NT2/D1 (cell line): Measurements from ENCODE around the gene ARFGAP3.
"Not testable (repeated sequence)": the region's sequence is repeated elsewhere in the genome, so short reads cannot be mapped to it uniquely, and the experiment has no call there.

ENCODE experiments used
- DNase-seq: peaks from one replicate; pipeline ENCODE4 v3.0.0-alpha.2; 2011; ENCODE audit warnings: low read depth, low spot score
- H3K27me3 ChIP-seq: 2 replicates; pipeline ENCODE4 v1.6.0; 2011; ENCODE audit warnings: mild to moderate bottlenecking; ENCODE audit not compliant: insufficient read length, insufficient read depth
- H3K36me3 ChIP-seq: 2 replicates; pipeline ENCODE4 v1.6.1; 2011; ENCODE audit warnings: mild to moderate bottlenecking, low read length, mixed read lengths; ENCODE audit not compliant: insufficient read depth, insufficient read length
- H3K4me1 ChIP-seq: 2 replicates; pipeline ENCODE4 v1.5.1; 2011; ENCODE audit not compliant: insufficient read depth, insufficient read length
- H3K4me3 ChIP-seq: 2 replicates; pipeline ENCODE4 v1.5.1; 2011; ENCODE audit warnings: low read depth; ENCODE audit not compliant: insufficient read length
- H3K9ac ChIP-seq: 2 replicates; pipeline ENCODE4 v1.6.0; 2011; ENCODE audit warnings: low read depth; ENCODE audit not compliant: insufficient read length
- H3K9me3 ChIP-seq: 2 replicates; pipeline ENCODE4 v1.5.1; 2011; ENCODE audit warnings: mild to moderate bottlenecking, low read length; ENCODE audit not compliant: insufficient read depth
- SUZ12 ChIP-seq: IDR thresholded peaks from 2 replicates; pipeline ENCODE4 v1.6.1; 2011; ENCODE audit not compliant: insufficient read length, insufficient read depth; ENCODE audit errors: extremely low read depth
- YY1 ChIP-seq: IDR thresholded peaks from 2 replicates; pipeline ENCODE4 v1.6.1; 2011; ENCODE audit not compliant: insufficient read length, insufficient read depth
- ZNF274 ChIP-seq: IDR thresholded peaks from 2 replicates; pipeline ENCODE4 v1.6.1; 2011; ENCODE audit warnings: mild to moderate bottlenecking, low read depth, low read length

ARFGAP3 gene

GRCh38 chr22:42785706-42786499, 71.2 kb downstream of the ARFGAP3 start:
- Histone ChIP-seq H3K4me1 (no peaks in the 10 kb centered on the region), H3K4me3 (no peak overlapping the region), H3K36me3 (no peaks in the 10 kb centered on the region), H3K9ac (no peak overlapping the region), H3K27me3 (no peaks in the 10 kb centered on the region), H3K9me3 (no peaks in the 10 kb centered on the region)
- no peak for DNase-seq
- TF ChIP-seq ZNF274: no peak
- TF ChIP-seq YY1: no peak
- no peak for TF ChIP-seq SUZ12

DNA sequence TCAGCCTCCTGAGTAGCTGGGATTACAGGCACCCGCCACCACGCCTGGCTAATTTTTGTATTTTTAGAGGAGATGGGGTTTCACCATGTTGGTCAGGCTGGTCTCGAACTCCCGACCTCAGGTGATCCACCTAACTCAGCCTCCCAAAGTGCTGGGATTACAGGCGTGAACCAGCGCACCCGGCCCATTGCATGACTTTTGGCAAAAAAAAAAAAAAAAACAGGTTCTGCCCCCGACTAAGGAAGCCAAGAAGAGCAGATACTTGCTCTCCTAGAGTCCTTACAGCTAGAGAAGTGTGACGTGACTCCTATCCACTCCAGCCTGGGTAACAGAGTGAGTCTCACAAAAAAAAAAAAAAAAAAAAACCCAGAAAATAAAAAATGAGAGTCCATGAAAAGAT, 74.8 kb downstream of the ARFGAP3 start:
- H3K9me3 ChIP-seq, H3K27me3 ChIP-seq, H3K36me3 ChIP-seq, H3K4me3 ChIP-seq, H3K9ac ChIP-seq, DNase-seq, H3K4me1 ChIP-seq: not testable (repeated sequence)

DNA sequence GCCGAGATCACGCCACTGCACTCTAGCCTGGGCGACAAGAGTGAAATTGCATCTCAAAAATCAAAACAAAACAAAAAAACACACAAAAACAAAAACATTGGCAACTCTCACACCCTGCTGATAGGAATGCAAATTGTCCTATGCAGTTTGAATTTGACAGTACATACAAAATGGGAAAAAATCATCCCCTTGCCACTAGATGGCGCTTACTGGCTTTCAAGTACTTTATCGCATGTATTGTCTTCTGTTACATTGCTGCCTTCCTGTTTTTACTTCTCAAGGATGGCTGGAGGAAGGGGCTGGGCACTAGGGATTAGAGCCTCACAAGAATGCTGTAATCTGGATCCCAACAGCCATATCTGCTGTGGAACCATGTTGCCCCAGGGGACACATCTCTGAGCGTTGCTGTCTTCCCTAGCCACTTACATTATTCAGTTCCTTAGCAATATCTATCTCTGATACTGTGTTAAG, 77.0 kb downstream of the ARFGAP3 start:
- no peak for TF ChIP-seq ZNF274
- TF ChIP-seq SUZ12: no peak
- TF ChIP-seq YY1: no peak

GRCh38 chr22:42777126-42777525, 79.9 kb downstream of the ARFGAP3 start:
- no peak for TF ChIP-seq SUZ12
- no peak for TF ChIP-seq YY1
- no peak for TF ChIP-seq ZNF274
- DNase-seq: no peak

More for the DNA sequence above, 77.0 kb downstream of the ARFGAP3 start:
- Histone ChIP-seq H3K9me3 (no peaks in the 10 kb centered on the region), H3K27me3 (no peaks in the 10 kb centered on the region), H3K9ac (no peak overlapping the region), H3K4me1 (no peaks in the 10 kb centered on the region), H3K4me3 (no peak overlapping the region), H3K36me3 (no peaks in the 10 kb centered on the region)
- peak; percentile 89 for DNase-seq

GRCh38 chr22:42773167-42773566, 83.9 kb downstream of the ARFGAP3 start:
- H3K27me3 ChIP-seq: no peaks in the 10 kb centered on the region
- no peaks in the 10 kb centered on the region for H3K36me3 ChIP-seq
- no peaks in the 10 kb centered on the region for H3K4me1 ChIP-seq
- TF ChIP-seq ZNF274: no peak
- no peak for TF ChIP-seq YY1
- no peak overlapping the region for H3K4me3 ChIP-seq
- H3K9me3 ChIP-seq: no peaks in the 10 kb centered on the region
- no peak overlapping the region for H3K9ac ChIP-seq
- no peak for DNase-seq

More at GRCh38 chr22:42777126-42777525, 79.9 kb downstream of the ARFGAP3 start:
- no peaks in the 10 kb centered on the region for H3K4me1 ChIP-seq
- no peak overlapping the region for H3K9ac ChIP-seq
- no peak overlapping the region for H3K4me3 ChIP-seq
- H3K9me3 ChIP-seq: no peaks in the 10 kb centered on the region
- no peaks in the 10 kb centered on the region for H3K36me3 ChIP-seq
- no peaks in the 10 kb centered on the region for H3K27me3 ChIP-seq

DNA sequence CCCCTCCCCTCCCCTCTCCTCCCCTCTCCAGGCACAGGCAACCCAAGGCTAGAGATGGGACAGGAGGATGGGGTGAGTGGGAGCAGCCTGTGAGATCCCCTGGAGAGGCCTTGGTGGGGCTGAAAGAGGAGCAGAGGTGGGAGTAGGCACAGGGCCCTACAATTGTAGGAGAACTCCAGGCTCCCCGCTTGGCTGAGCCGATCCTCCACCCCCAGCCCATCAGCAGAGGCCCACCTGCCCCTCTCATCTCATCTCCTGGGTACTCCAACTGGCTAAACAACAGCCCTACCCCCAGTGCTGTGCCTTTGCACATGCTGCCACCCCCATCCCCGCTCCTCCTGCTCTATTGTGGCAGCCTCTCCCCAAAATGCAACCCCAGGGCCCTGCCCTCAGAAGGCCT, 84.4 kb downstream of the ARFGAP3 start:
- no peak for TF ChIP-seq SUZ12
- TF ChIP-seq ZNF274: no peak
- Histone ChIP-seq H3K9me3 (no peaks in the 10 kb centered on the region), H3K36me3 (no peaks in the 10 kb centered on the region), H3K27me3 (no peaks in the 10 kb centered on the region), H3K4me1 (no peaks in the 10 kb centered on the region), H3K4me3 (no peak overlapping the region), H3K9ac (no peak overlapping the region)
- no peak for DNase-seq

- no peaks in the 10 kb centered on the region for H3K4me1 ChIP-seq
These were observed 86.0 kb downstream of the ARFGAP3 start for GRCh38 chr22:42770941-42771647.

More at GRCh38 chr22:42770941-42771647, 86.0 kb downstream of the ARFGAP3 start:
- Histone ChIP-seq H3K4me3 (no peak overlapping the region), H3K36me3 (no peaks in the 10 kb centered on the region), H3K27me3 (no peaks in the 10 kb centered on the region), H3K9ac (no peak overlapping the region), H3K9me3 (no peaks in the 10 kb centered on the region)
- no peak for DNase-seq
- TF ChIP-seq ZNF274: no peak
- no peak for TF ChIP-seq SUZ12
- TF ChIP-seq YY1: no peak
